ENCODE results near the gene PLXNC1. TPM values are rescaled to one million over a fixed set of nuclear protein-coding genes. Genes with fewer than 3 reads are reported as not detected.

The PLXNC1 gene
- total and polyA plus RNA-seq, 4 donors, result 1.7 to 70.0 (median 36.3) TPM

- no peak for TF ChIP-seq CTCF (IDR thresholded peaks at IDR 0.05; ENCODE audit: control extremely low read depth, extremely low read depth)
- DNase-seq (no peak), ATAC-seq (ENCODE audit: insufficient read depth, low FRiP score) (no peak)
- no peaks in the 10 kb centered on the region for H3K9me3 ChIP-seq (ENCODE audit: control insufficient read depth in 4 of 4, insufficient read depth in 3 of 4, low read length in 3 of 4)
- no peak overlapping the region for H3K4me3 ChIP-seq
- no peaks in the 10 kb centered on the region for H3K36me3 ChIP-seq (ENCODE audit: control insufficient read depth in 4 of 4, insufficient read depth in 4 of 4, low read length in 4 of 4)
- peaks cover 0 to 46% (median 26%) of the 10 kb centered on the region in 3 donors for H3K27me3 ChIP-seq (ENCODE audit: control insufficient read depth in 3 of 3, insufficient read depth in 3 of 3, low read length in 2 of 3)
- H3K27ac ChIP-seq (ENCODE audit: low read depth in 1 of 2, low read length in 1 of 2), result no peak overlapping the region
- H3K9ac ChIP-seq (ENCODE audit: insufficient read depth in 1 of 2, low read length in 2 of 2), result no peak overlapping the region
- peaks cover 0 to 15% (median 8%) of the 10 kb centered on the region in 5 donors for H3K4me1 ChIP-seq (ENCODE audit: control insufficient read depth in 5 of 5, insufficient read depth in 5 of 5, low read length in 5 of 5)
- 35 to 36% methylated on average over 8 of the region's 8 CpGs for WGBS, 2 donors
Observed at GRCh38 chr12:94151582-94151981, 3.2 kb downstream of the PLXNC1 start.

- DNase-seq (no peak), ATAC-seq (ENCODE audit: insufficient read depth, low FRiP score) (no peak)
- Histone ChIP-seq H3K36me3 (ENCODE audit: control insufficient read depth in 4 of 4, insufficient read depth in 4 of 4, low read length in 4 of 4) (no peaks in the 10 kb centered on the region), H3K27me3 (ENCODE audit: control insufficient read depth in 3 of 3, insufficient read depth in 3 of 3, low read length in 2 of 3) (peaks cover 0 to 39% (median 24%) of the 10 kb centered on the region in 3 donors), H3K4me1 (ENCODE audit: control insufficient read depth in 5 of 5, insufficient read depth in 5 of 5, low read length in 5 of 5) (peaks cover 0 to 15% (median 8%) of the 10 kb centered on the region in 5 donors), H3K4me3 (no peak overlapping the region), H3K9me3 (ENCODE audit: control insufficient read depth in 4 of 4, insufficient read depth in 3 of 4, low read length in 3 of 4) (no peaks in the 10 kb centered on the region), H3K9ac (ENCODE audit: insufficient read depth in 1 of 2, low read length in 2 of 2) (no peak overlapping the region), H3K27ac (ENCODE audit: low read depth in 1 of 2, low read length in 1 of 2) (no peak overlapping the region)
- TF ChIP-seq CTCF (IDR thresholded peaks at IDR 0.05; ENCODE audit: control extremely low read depth, extremely low read depth), result no peak
- 56 to 64% methylated on average over 5 of the region's 5 CpGs for WGBS, 2 donors
Observed at GRCh38 chr12:94152292-94153078, 4.1 kb downstream of the PLXNC1 start.

GRCh38 chr12:94157181-94157580 is 8.8 kb downstream of the PLXNC1 start:
- no peaks in the 10 kb centered on the region for H3K9me3 ChIP-seq (ENCODE audit: control insufficient read depth in 4 of 4, insufficient read depth in 3 of 4, low read length in 3 of 4)
- no peak for ATAC-seq (ENCODE audit: insufficient read depth, low FRiP score)

More at GRCh38 chr12:94157181-94157580, 8.8 kb downstream of the PLXNC1 start:
- DNase-seq, result no peak
- 91 to 93% methylated on average over 3 of the region's 3 CpGs for WGBS, 2 donors
- no peak for TF ChIP-seq CTCF (IDR thresholded peaks at IDR 0.05; ENCODE audit: control extremely low read depth, extremely low read depth)
- no peak overlapping the region for H3K27ac ChIP-seq (ENCODE audit: low read depth in 1 of 2, low read length in 1 of 2)
- no peaks in the 10 kb centered on the region for H3K4me1 ChIP-seq (ENCODE audit: control insufficient read depth in 5 of 5, insufficient read depth in 5 of 5, low read length in 5 of 5)
- no peak overlapping the region for H3K4me3 ChIP-seq
- no peaks in the 10 kb centered on the region for H3K36me3 ChIP-seq (ENCODE audit: control insufficient read depth in 4 of 4, insufficient read depth in 4 of 4, low read length in 4 of 4)
- H3K9ac ChIP-seq (ENCODE audit: insufficient read depth in 1 of 2, low read length in 2 of 2), result no peak overlapping the region
- H3K27me3 ChIP-seq (ENCODE audit: control insufficient read depth in 3 of 3, insufficient read depth in 3 of 3, low read length in 2 of 3), result peaks cover 0 to 14% (median 8%) of the 10 kb centered on the region in 3 donors

Data from lung (tissue), 12 donors.